Measurements from ENCODE around the gene STAT5A.

DNA sequence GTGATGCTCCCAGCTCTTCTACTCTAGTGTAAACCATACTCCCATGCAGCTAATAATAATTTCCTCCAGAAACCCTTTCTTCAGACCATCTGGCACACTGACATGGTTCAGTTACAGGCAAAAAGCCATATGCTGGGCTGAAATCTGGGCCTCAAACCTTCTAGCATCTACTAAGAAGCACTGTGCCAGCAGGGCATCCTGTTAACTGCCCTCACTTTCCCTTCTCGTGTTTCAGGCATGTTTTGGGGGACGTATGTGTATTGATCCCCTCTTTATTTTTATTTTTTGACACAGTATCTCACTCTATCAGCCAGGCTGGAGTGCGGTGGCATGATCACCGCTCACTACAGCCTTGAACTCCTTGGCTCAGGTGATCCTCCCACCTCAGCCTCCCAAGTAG lies 33.3 kb downstream of the STAT5A start:
- TF ChIP-seq, protein P1, sequence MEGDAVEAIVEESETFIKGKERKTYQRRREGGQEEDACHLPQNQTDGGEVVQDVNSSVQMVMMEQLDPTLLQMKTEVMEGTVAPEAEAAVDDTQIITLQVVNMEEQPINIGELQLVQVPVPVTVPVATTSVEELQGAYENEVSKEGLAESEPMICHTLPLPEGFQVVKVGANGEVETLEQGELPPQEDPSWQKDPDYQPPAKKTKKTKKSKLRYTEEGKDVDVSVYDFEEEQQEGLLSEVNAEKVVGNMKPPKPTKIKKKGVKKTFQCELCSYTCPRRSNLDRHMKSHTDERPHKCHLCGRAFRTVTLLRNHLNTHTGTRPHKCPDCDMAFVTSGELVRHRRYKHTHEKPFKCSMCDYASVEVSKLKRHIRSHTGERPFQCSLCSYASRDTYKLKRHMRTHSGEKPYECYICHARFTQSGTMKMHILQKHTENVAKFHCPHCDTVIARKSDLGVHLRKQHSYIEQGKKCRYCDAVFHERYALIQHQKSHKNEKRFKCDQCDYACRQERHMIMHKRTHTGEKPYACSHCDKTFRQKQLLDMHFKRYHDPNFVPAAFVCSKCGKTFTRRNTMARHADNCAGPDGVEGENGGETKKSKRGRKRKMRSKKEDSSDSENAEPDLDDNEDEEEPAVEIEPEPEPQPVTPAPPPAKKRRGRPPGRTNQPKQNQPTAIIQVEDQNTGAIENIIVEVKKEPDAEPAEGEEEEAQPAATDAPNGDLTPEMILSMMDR (conservative IDR thresholded peaks at IDR 0.05; ENCODE audit: low read depth, low read length), result no peak
- TF ChIP-seq EZH2 (IDR thresholded peaks at IDR 0.05; ENCODE audit: borderline replicate concordance, low read depth, low read length, poor library complexity, severe bottlenecking), result no peak

Data from A673 (cell line).